Measurements from ENCODE around the gene TCERG1. TPM values are rescaled to one million over a fixed set of nuclear protein-coding genes. Genes with fewer than 3 reads are reported as not detected.

TCERG1 gene
- polyA plus RNA-seq, 1 of the 3 experiments (the other 2 are of a cell fraction): 38.5 TPM

GRCh38 chr5:146474065-146474464 is 26.9 kb downstream of the TCERG1 start (continued):
- TF ChIP-seq, protein P1, sequence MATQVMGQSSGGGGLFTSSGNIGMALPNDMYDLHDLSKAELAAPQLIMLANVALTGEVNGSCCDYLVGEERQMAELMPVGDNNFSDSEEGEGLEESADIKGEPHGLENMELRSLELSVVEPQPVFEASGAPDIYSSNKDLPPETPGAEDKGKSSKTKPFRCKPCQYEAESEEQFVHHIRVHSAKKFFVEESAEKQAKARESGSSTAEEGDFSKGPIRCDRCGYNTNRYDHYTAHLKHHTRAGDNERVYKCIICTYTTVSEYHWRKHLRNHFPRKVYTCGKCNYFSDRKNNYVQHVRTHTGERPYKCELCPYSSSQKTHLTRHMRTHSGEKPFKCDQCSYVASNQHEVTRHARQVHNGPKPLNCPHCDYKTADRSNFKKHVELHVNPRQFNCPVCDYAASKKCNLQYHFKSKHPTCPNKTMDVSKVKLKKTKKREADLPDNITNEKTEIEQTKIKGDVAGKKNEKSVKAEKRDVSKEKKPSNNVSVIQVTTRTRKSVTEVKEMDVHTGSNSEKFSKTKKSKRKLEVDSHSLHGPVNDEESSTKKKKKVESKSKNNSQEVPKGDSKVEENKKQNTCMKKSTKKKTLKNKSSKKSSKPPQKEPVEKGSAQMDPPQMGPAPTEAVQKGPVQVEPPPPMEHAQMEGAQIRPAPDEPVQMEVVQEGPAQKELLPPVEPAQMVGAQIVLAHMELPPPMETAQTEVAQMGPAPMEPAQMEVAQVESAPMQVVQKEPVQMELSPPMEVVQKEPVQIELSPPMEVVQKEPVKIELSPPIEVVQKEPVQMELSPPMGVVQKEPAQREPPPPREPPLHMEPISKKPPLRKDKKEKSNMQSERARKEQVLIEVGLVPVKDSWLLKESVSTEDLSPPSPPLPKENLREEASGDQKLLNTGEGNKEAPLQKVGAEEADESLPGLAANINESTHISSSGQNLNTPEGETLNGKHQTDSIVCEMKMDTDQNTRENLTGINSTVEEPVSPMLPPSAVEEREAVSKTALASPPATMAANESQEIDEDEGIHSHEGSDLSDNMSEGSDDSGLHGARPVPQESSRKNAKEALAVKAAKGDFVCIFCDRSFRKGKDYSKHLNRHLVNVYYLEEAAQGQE (IDR thresholded peaks at IDR 0.05; ENCODE audit: low read depth, low read length): no peak
- TF ChIP-seq EZH2phosphoT487 (IDR thresholded peaks at IDR 0.05; ENCODE audit: borderline replicate concordance, low read depth): no peak

- no peak overlapping the region for H3K4me3 ChIP-seq (ENCODE audit: low read depth in 2 of 2, low read length in 1 of 2)
- WGBS (ENCODE audit: low lambda C conversion rate): 70% methylated on average over 4 of the region's 4 CpGs
- peaks cover 34% of the 10 kb centered on the region for H3K79me2 ChIP-seq (ENCODE audit: insufficient read depth)
- H3K9me2 ChIP-seq: no peaks in the 10 kb centered on the region; the same call in 1 of the 2 replicates
- H3K27me3 ChIP-seq (ENCODE audit: insufficient read depth): no peaks in the 10 kb centered on the region
- no peaks in the 10 kb centered on the region for H3K9me3 ChIP-seq
- no peak overlapping the region for H3K9ac ChIP-seq
- peaks cover 10% of the 10 kb centered on the region for H3F3A ChIP-seq (replicated peaks; ENCODE audit: insufficient read depth)
- peak overlapping the region in 1 of 2 experiments; percentile 28; a peak in 1 of 4 replicates for H3K27ac ChIP-seq (ENCODE audit: low read depth in 2 of 2, low read length in 1 of 2)
- no peak for DNase-seq
- peaks cover 75 to 92% of the 10 kb centered on the region in 2 experiments for H3K36me3 ChIP-seq (replicated peaks in 1 of 2; ENCODE audit: control insufficient read depth in 1 of 2, insufficient read depth in 2 of 2, low read length in 1 of 2)
- no peak overlapping the region for H2AFZ ChIP-seq (ENCODE audit: low read depth)
- TF ChIP-seq FOSL2 (IDR thresholded peaks at IDR 0.05; ENCODE audit: borderline replicate concordance, low read depth): no peak
- TF ChIP-seq SIN3A (IDR thresholded peaks at IDR 0.05; ENCODE audit: borderline replicate concordance, low read depth, low read length): no peak
- TF ChIP-seq CTCF (IDR thresholded peaks at IDR 0.05): peak; percentile 51
- TF ChIP-seq MXI1 (IDR thresholded peaks at IDR 0.05; ENCODE audit: low read depth, low read length): no peak
- no peak for TF ChIP-seq TEAD4 (IDR thresholded peaks at IDR 0.05; ENCODE audit: borderline replicate concordance, insufficient read depth)
- TF ChIP-seq YY1 (IDR thresholded peaks at IDR 0.05; ENCODE audit: low read depth): no peak
- H3K4me1 ChIP-seq (ENCODE audit: control insufficient read depth in 1 of 2, insufficient read depth in 2 of 2, low read depth in 1 of 2, low read length in 1 of 2): no peaks in the 10 kb centered on the region; a peak in 1 of 4 replicates
- ChIA-PET CTCF (interaction anchor here (1.0 to 1.1 kb wide), 3 partner anchors 9 to 66 kb away, joined by 3 to 4 read pairs (median 3); no protein-coding TSS in a partner anchor), POLR2A (interaction anchor here (1.1 kb wide), 1 partner anchor 29 kb away, joined by 3 read pairs; the partner anchor contains the start of gene TCERG1)
- H4K20me1 ChIP-seq (ENCODE audit: insufficient read depth): no peaks in the 10 kb centered on the region
- no peak overlapping the region for H3K4me2 ChIP-seq
These were observed 28.2 kb downstream of the TCERG1 start for GRCh38 chr5:146475190-146475780.

All from SK-N-SH (cell line).